ENCODE measurements around the gene TBCB.
A peak's percentile ranks its signal among the peaks of the same experiment; 100 is the strongest.

TBCB gene

DNA sequence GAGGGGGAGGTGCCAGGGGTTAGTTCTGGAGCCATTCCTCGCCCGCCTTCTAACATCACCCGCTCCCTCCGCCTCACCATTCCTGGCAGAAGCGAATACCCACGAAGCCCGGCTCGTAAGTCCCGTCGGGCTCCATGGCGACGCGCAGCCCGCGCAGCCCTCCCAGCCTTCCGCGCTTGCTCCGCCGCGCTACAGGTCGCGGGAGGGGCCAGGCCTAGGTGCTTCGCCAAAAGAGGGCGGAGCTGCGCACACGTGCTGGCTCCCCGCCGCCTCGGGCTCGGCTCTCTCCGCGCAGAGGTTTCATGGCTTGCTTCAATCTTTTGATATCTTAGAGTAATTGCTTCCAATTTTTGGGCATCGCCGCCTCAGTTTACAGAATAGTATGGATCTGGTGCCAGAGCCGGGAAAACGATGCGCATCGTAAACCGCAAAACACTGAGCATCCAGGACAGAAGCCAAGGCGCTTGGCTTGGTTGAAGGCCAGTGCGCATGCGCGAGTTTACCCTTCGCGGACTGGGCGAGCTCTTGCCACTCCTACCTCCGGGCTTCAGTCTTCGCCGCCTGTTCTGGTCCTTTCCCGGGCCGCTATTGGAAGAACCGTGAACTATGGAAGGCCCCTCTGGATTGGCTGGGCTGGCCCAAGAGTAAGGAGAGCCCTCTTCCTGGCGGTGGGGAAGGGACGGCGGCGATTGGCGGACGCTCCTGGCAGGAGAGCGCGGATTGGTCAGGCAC, 381 bp upstream of the TBCB start, which contains the start of gene POLR2I (continued):
- TF ChIP-seq, protein P1, sequence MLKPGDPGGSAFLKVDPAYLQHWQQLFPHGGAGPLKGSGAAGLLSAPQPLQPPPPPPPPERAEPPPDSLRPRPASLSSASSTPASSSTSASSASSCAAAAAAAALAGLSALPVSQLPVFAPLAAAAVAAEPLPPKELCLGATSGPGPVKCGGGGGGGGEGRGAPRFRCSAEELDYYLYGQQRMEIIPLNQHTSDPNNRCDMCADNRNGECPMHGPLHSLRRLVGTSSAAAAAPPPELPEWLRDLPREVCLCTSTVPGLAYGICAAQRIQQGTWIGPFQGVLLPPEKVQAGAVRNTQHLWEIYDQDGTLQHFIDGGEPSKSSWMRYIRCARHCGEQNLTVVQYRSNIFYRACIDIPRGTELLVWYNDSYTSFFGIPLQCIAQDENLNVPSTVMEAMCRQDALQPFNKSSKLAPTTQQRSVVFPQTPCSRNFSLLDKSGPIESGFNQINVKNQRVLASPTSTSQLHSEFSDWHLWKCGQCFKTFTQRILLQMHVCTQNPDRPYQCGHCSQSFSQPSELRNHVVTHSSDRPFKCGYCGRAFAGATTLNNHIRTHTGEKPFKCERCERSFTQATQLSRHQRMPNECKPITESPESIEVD (tag by site-specific recombination; IDR thresholded peaks at IDR 0.05) = no peak
- no peak for TF ChIP-seq GLI4 (tag by site-specific recombination; IDR thresholded peaks at IDR 0.05)
- TF ChIP-seq, protein P2, sequence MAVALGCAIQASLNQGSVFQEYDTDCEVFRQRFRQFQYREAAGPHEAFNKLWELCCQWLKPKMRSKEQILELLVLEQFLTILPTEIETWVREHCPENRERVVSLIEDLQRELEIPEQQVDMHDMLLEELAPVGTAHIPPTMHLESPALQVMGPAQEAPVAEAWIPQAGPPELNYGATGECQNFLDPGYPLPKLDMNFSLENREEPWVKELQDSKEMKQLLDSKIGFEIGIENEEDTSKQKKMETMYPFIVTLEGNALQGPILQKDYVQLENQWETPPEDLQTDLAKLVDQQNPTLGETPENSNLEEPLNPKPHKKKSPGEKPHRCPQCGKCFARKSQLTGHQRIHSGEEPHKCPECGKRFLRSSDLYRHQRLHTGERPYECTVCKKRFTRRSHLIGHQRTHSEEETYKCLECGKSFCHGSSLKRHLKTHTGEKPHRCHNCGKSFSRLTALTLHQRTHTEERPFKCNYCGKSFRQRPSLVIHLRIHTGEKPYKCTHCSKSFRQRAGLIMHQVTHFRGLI (tag by site-specific recombination; IDR thresholded peaks at IDR 0.05) = peak; percentile 85
- TF ChIP-seq ZNF140 (tag by site-specific recombination; IDR thresholded peaks at IDR 0.05) = no peak
- TF ChIP-seq ZNF157 (tag by site-specific recombination; IDR thresholded peaks at IDR 0.05) = no peak
- peak; percentile 99 for TF ChIP-seq IKZF3 (tag by site-specific recombination; IDR thresholded peaks at IDR 0.05)

DNA sequence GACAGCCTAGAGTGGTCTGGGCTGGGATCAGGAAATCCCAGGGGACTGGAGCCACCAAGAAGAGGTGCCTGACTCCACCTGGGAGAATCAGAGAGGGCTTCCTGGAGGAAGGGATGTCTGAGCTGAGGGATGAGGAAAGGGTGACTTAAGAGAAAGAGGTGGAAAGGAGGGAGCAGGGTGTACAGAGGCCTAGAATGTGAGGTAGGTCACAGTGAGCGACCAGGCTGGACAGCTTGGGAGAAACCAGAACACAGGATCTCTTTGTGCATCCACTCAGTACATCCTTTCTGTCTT, 1.0 kb downstream of the TBCB start:
- POLR2A ChIA-PET = interaction anchor here (1.8 to 4.5 kb wide), 7 partner anchors 10 to 99 kb away, joined by 16 to 96 read pairs (median 22); partner anchors contain the start of genes THAP8, ZNF146 and ZNF565
- Histone ChIP-seq H3K4me3 (ENCODE audit: low read depth, low read length) (no peak overlapping the region), H3K27ac (ENCODE audit: extremely low read depth, low read depth, low read length) (peak overlapping the region; percentile 92), H3K36me3 (ENCODE audit: control insufficient read depth in 2 of 2, insufficient read depth in 1 of 2, low read length in 2 of 2) (peaks cover 62 to 66% of the 10 kb centered on the region in 2 experiments), H3K9me3 (ENCODE audit: control insufficient read depth, insufficient read depth, low read depth, low read length) (no peaks in the 10 kb centered on the region), H3K4me1 (ENCODE audit: control insufficient read depth, insufficient read depth, low read length) (peaks cover 36% of the 10 kb centered on the region)
- no peak for TF ChIP-seq ZNF202 (tag by site-specific recombination; IDR thresholded peaks at IDR 0.05; ENCODE audit: borderline replicate concordance)
- no peak for TF ChIP-seq ZNF585B (tag by site-specific recombination; IDR thresholded peaks at IDR 0.05)
- TF ChIP-seq, protein P3, sequence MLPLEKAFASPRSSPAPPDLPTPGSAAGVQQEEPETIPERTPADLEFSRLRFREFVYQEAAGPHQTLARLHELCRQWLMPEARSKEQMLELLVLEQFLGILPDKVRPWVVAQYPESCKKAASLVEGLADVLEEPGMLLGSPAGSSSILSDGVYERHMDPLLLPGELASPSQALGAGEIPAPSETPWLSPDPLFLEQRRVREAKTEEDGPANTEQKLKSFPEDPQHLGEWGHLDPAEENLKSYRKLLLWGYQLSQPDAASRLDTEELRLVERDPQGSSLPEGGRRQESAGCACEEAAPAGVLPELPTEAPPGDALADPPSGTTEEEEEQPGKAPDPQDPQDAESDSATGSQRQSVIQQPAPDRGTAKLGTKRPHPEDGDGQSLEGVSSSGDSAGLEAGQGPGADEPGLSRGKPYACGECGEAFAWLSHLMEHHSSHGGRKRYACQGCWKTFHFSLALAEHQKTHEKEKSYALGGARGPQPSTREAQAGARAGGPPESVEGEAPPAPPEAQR (tag by site-specific recombination; IDR thresholded peaks at IDR 0.05) = no peak
- no peak for TF ChIP-seq ZNF416 (tag by site-specific recombination; IDR thresholded peaks at IDR 0.05)
- TF ChIP-seq ZNF664 (tag by site-specific recombination; IDR thresholded peaks at IDR 0.05) = no peak
- no peak for TF ChIP-seq GLI2 (tag by site-specific recombination; IDR thresholded peaks at IDR 0.05; ENCODE audit: borderline replicate concordance, low read depth)
- TF ChIP-seq, protein P4, sequence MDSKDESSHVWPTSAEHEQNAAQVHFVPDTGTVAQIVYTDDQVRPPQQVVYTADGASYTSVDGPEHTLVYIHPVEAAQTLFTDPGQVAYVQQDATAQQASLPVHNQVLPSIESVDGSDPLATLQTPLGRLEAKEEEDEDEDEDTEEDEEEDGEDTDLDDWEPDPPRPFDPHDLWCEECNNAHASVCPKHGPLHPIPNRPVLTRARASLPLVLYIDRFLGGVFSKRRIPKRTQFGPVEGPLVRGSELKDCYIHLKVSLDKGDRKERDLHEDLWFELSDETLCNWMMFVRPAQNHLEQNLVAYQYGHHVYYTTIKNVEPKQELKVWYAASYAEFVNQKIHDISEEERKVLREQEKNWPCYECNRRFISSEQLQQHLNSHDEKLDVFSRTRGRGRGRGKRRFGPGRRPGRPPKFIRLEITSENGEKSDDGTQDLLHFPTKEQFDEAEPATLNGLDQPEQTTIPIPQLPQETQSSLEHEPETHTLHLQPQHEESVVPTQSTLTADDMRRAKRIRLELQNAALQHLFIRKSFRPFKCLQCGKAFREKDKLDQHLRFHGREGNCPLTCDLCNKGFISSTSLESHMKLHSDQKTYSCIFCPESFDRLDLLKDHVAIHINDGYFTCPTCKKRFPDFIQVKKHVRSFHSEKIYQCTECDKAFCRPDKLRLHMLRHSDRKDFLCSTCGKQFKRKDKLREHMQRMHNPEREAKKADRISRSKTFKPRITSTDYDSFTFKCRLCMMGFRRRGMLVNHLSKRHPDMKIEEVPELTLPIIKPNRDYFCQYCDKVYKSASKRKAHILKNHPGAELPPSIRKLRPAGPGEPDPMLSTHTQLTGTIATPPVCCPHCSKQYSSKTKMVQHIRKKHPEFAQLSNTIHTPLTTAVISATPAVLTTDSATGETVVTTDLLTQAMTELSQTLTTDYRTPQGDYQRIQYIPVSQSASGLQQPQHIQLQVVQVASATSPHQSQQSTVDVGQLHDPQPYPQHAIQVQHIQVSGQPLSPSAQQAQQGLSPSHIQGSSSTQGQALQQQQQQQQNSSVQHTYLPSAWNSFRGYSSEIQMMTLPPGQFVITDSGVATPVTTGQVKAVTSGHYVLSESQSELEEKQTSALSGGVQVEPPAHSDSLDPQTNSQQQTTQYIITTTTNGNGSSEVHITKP (tag by site-specific recombination; IDR thresholded peaks at IDR 0.05) = no peak
- TF ChIP-seq ZNF629 (tag by site-specific recombination; IDR thresholded peaks at IDR 0.05) = no peak
- TF ChIP-seq ZFP3 (tag by site-specific recombination; IDR thresholded peaks at IDR 0.05; ENCODE audit: low read depth) = no peak
- no peak for TF ChIP-seq ZNF214 (tag by site-specific recombination; IDR thresholded peaks at IDR 0.05; ENCODE audit: borderline replicate concordance)
- TF ChIP-seq, protein P2 (tag by site-specific recombination; IDR thresholded peaks at IDR 0.05) = no peak
- no peak for TF ChIP-seq ZNF10 (tag by site-specific recombination; IDR thresholded peaks at IDR 0.05)
- no peak for TF ChIP-seq KLF9 (tag by site-specific recombination; IDR thresholded peaks at IDR 0.05; ENCODE audit: low read depth)
- CTCF ChIA-PET = interaction anchor here (0.6 to 5.1 kb wide), 4 partner anchors 11 to 264 kb away, joined by 3 to 49 read pairs (median 14); no protein-coding TSS in a partner anchor

All from HEK293 (cell line).